ENCODE results near the gene MRPL28. TPM values are rescaled to one million over a fixed set of nuclear protein-coding genes. Genes with fewer than 3 reads are reported as not detected.

MRPL28 gene
- polyA plus RNA-seq, 3 donors = 68.6 to 88.5 (median 88.1) TPM

- no peak overlapping the region for H3K27ac Mint-ChIP-seq
- H3K27me3 ChIP-seq (ENCODE audit: control insufficient read depth in 2 of 2, insufficient read depth in 2 of 2, low read length in 2 of 2) = no peaks in the 10 kb centered on the region
- no peak overlapping the region for H3K4me3 ChIP-seq (replicated peaks in 1 of 3; ENCODE audit: low read depth in 2 of 3, low read length in 3 of 3)
- TF ChIP-seq CTCF (IDR thresholded peaks at IDR 0.05) = no peak
- no peaks in the 10 kb centered on the region for H4K20me1 ChIP-seq (ENCODE audit: insufficient read depth, low read length)
- H2AFZ ChIP-seq (ENCODE audit: insufficient read depth, low read depth, low read length, poor library complexity, severe bottlenecking) = no peak overlapping the region
- no peak for DNase-seq
- H3K9me3 Mint-ChIP-seq = no peaks in the 10 kb centered on the region
- H3K9me3 ChIP-seq (replicated peaks in 1 of 2; ENCODE audit: control insufficient read depth in 1 of 2, insufficient read depth in 1 of 2, low read length in 2 of 2) = no peaks in the 10 kb centered on the region
- no peak overlapping the region for H3K4me2 ChIP-seq (replicated peaks; ENCODE audit: extremely low read depth, low read length, poor library complexity, severe bottlenecking)
- H3K36me3 Mint-ChIP-seq = no peaks in the 10 kb centered on the region
- H3K4me1 Mint-ChIP-seq = peaks cover 6% of the 10 kb centered on the region
- H3K27ac ChIP-seq (ENCODE audit: low read depth in 1 of 2, low read length in 2 of 2) = no peak overlapping the region
- H3K27me3 Mint-ChIP-seq (ENCODE audit: low read depth in 3 of 3) = peaks cover 5 to 25% (median 14%) of the 10 kb centered on the region in 3 donors
- intact Hi-C loops (cut with micrococcal nuclease) = loop anchor here (5.0 kb wide), 1 partner anchor 254 kb away; no protein-coding TSS in a partner anchor
- H3K4me1 ChIP-seq (ENCODE audit: control insufficient read depth in 1 of 2, insufficient read depth in 2 of 2, low read length in 2 of 2) = peaks cover 6 to 8% of the 10 kb centered on the region in 2 donors
- no peaks in the 10 kb centered on the region for H3K36me3 ChIP-seq (replicated peaks in 1 of 2; ENCODE audit: control insufficient read depth in 1 of 2, insufficient read depth in 2 of 2, low read length in 2 of 2)
- H3K4me3 Mint-ChIP-seq = no peak overlapping the region
- 97% methylated on average over 38 of the region's 47 CpGs for WGBS (ENCODE audit: insufficient coverage)
- no peak overlapping the region for H3K9ac ChIP-seq (ENCODE audit: insufficient read depth, low read length, poor library complexity, severe bottlenecking)
- no peaks in the 10 kb centered on the region for H3K79me2 ChIP-seq (ENCODE audit: insufficient read depth, low read length)
Measured at GRCh38 chr16:360698-361336, 9.5 kb downstream of the MRPL28 start.

- Mint-ChIP-seq H3K27me3 (ENCODE audit: low read depth in 3 of 3) (peaks cover 3 to 25% (median 14%) of the 10 kb centered on the region in 3 donors), H3K4me3 (no peak overlapping the region), H3K27ac (no peak overlapping the region), H3K4me1 (peaks cover 6% of the 10 kb centered on the region), H3K9me3 (peaks cover 0 to 1% (median 0%) of the 10 kb centered on the region in 7 donors), H3K36me3 (no peaks in the 10 kb centered on the region)
- Histone ChIP-seq H3K36me3 (replicated peaks in 1 of 2; ENCODE audit: control insufficient read depth in 1 of 2, insufficient read depth in 2 of 2, low read length in 2 of 2) (no peaks in the 10 kb centered on the region), H4K20me1 (ENCODE audit: insufficient read depth, low read length) (no peaks in the 10 kb centered on the region), H3K9ac (ENCODE audit: insufficient read depth, low read length, poor library complexity, severe bottlenecking) (no peak overlapping the region), H3K4me1 (ENCODE audit: control insufficient read depth in 1 of 2, insufficient read depth in 2 of 2, low read length in 2 of 2) (peaks cover 6 to 8% of the 10 kb centered on the region in 2 donors), H3K79me2 (ENCODE audit: insufficient read depth, low read length) (no peaks in the 10 kb centered on the region), H2AFZ (ENCODE audit: insufficient read depth, low read depth, low read length, poor library complexity, severe bottlenecking) (no peak overlapping the region), H3K4me2 (replicated peaks; ENCODE audit: extremely low read depth, low read length, poor library complexity, severe bottlenecking) (no peak overlapping the region), H3K27me3 (ENCODE audit: control insufficient read depth in 2 of 2, insufficient read depth in 2 of 2, low read length in 2 of 2) (no peaks in the 10 kb centered on the region), H3K4me3 (replicated peaks in 1 of 3; ENCODE audit: low read depth in 2 of 3, low read length in 3 of 3) (no peak overlapping the region), H3K9me3 (replicated peaks in 1 of 2; ENCODE audit: control insufficient read depth in 1 of 2, insufficient read depth in 1 of 2, low read length in 2 of 2) (no peaks in the 10 kb centered on the region), H3K27ac (ENCODE audit: low read depth in 1 of 2, low read length in 2 of 2) (no peak overlapping the region)
- no peak for TF ChIP-seq CTCF (IDR thresholded peaks at IDR 0.05)
- DNase-seq = no peak
- WGBS (ENCODE audit: insufficient coverage) = 95% methylated on average over 36 of the region's 47 CpGs
- intact Hi-C loops (cut with micrococcal nuclease) = loop anchor here (5.0 kb wide), 1 partner anchor 253 kb away; no protein-coding TSS in a partner anchor
Measured at GRCh38 chr16:359871-360697, 10.3 kb downstream of the MRPL28 start.

Data from CD14-positive monocyte (primary cell).